HFFc6 (cell line): Measurements from ENCODE around the gene ABHD15. TPM values are rescaled to one million over a fixed set of nuclear protein-coding genes. Genes with fewer than 3 reads are reported as not detected.

Experiments used
- DNase-seq: peaks from one replicate; pipeline ENCODE4 v3.0.0-alpha.2; 2018
- H3K27ac Mint-ChIP-seq: 2 replicates; pipeline ENCODE4 v1.8.0; 2020; ENCODE audit warnings: mild to moderate bottlenecking, mixed read lengths
- H3K27me3 Mint-ChIP-seq: 2 replicates; pipeline ENCODE4 v1.8.0; 2021; ENCODE audit warnings: mild to moderate bottlenecking, moderate library complexity, mixed read lengths; ENCODE audit not compliant: insufficient read depth
- H3K36me3 Mint-ChIP-seq: 2 replicates; pipeline ENCODE4 v1.8.0; 2021; ENCODE audit warnings: low read depth, mixed read lengths
- H3K4me1 Mint-ChIP-seq: 2 replicates; pipeline ENCODE4 v1.8.0; 2020; ENCODE audit warnings: low read depth, mixed read lengths
- H3K4me3 Mint-ChIP-seq: 2 replicates; pipeline ENCODE4 v1.8.0; 2020; ENCODE audit warnings: mild to moderate bottlenecking, moderate library complexity, mixed read lengths
- H3K9me3 Mint-ChIP-seq: 2 replicates; pipeline ENCODE4 v1.8.0; 2020; ENCODE audit warnings: mild to moderate bottlenecking, mixed read lengths
- CTCF ChIP-seq: fragments of 200-600 bp; sonication (generic); IDR thresholded peaks from 2 replicates; pipeline ENCODE4 v1.5.0; 2021; ENCODE audit warnings: antibody characterized with exemption, mild to moderate bottlenecking
- total RNA-seq, 6 experiments: library from RNA; stranded (reverse); fragmentation: NEBNext Ultra II Directional; extraction: Animal tissue kit (Norgen Biotek cat#: 25700); gene quantifications; 2 replicates in 1 of 6; 3 replicates in 5 of 6; pipeline ENCODE4 v1.2.3, GENCODE V29; 2021

ABHD15 gene
- total RNA-seq, 6 experiments from 2014 or later, result 6.4 to 9.8 (median 7.0) TPM

- peaks cover 19% of the 10 kb centered on the region for H3K4me1 Mint-ChIP-seq
- peaks cover 5% of the 10 kb centered on the region; the same call in 1 of the 2 replicates for H3K36me3 Mint-ChIP-seq
- no peaks in the 10 kb centered on the region for H3K9me3 Mint-ChIP-seq
- no peak for TF ChIP-seq CTCF
- no peak overlapping the region for H3K4me3 Mint-ChIP-seq
- no peaks in the 10 kb centered on the region for H3K27me3 Mint-ChIP-seq
- no peak for DNase-seq
- peak overlapping the region; percentile 36; the same call in 1 of the 2 replicates for H3K27ac Mint-ChIP-seq
Measured at GRCh38 chr17:29573871-29574731, 7.3 kb upstream of the ABHD15 start.

GRCh38 chr17:29573558-29573869, 6.7 kb upstream of the ABHD15 start:
- H3K4me3 Mint-ChIP-seq, result no peak overlapping the region
- H3K36me3 Mint-ChIP-seq, result peaks cover 5% of the 10 kb centered on the region; the same call in 1 of the 2 replicates
- DNase-seq, result no peak
- peaks cover 22% of the 10 kb centered on the region for H3K4me1 Mint-ChIP-seq
- no peaks in the 10 kb centered on the region for H3K9me3 Mint-ChIP-seq
- no peak for TF ChIP-seq CTCF
- no peaks in the 10 kb centered on the region for H3K27me3 Mint-ChIP-seq
- H3K27ac Mint-ChIP-seq, result 0 out of 2 replicates have a peak overlapping the region, but pooled peaks have one; percentile 11

GRCh38 chr17:29572691-29573557, 6.1 kb upstream of the ABHD15 start:
- Mint-ChIP-seq H3K27me3 (no peaks in the 10 kb centered on the region; the same call in 1 of the 2 replicates), H3K4me1 (peaks cover 22% of the 10 kb centered on the region), H3K4me3 (no peak overlapping the region), H3K27ac (peak overlapping the region; percentile 16; the same call in 1 of the 2 replicates), H3K9me3 (no peaks in the 10 kb centered on the region), H3K36me3 (peaks cover 5% of the 10 kb centered on the region; the same call in 1 of the 2 replicates)
- DNase-seq, result peak; percentile 34
- TF ChIP-seq CTCF, result peak; percentile 87

- H3K4me3 Mint-ChIP-seq, result no peak overlapping the region
- H3K36me3 Mint-ChIP-seq, result peaks cover 5% of the 10 kb centered on the region; the same call in 1 of the 2 replicates
- H3K9me3 Mint-ChIP-seq, result no peaks in the 10 kb centered on the region
- no peak for DNase-seq
- H3K4me1 Mint-ChIP-seq, result peaks cover 22% of the 10 kb centered on the region
- TF ChIP-seq CTCF, result no peak
- no peak overlapping the region for H3K27ac Mint-ChIP-seq
- H3K27me3 Mint-ChIP-seq, result no peaks in the 10 kb centered on the region; the same call in 1 of the 2 replicates
Measured at GRCh38 chr17:29571883-29572681, 5.2 kb upstream of the ABHD15 start.

- no peak overlapping the region for H3K4me3 Mint-ChIP-seq
- no peaks in the 10 kb centered on the region for H3K9me3 Mint-ChIP-seq
- H3K36me3 Mint-ChIP-seq, result peaks cover 5% of the 10 kb centered on the region; the same call in 1 of the 2 replicates
- no peaks in the 10 kb centered on the region; the same call in 1 of the 2 replicates for H3K27me3 Mint-ChIP-seq
- H3K27ac Mint-ChIP-seq, result no peak overlapping the region
- DNase-seq, result no peak
- no peak for TF ChIP-seq CTCF
- peaks cover 22% of the 10 kb centered on the region for H3K4me1 Mint-ChIP-seq
Measured at GRCh38 chr17:29571486-29571882, 4.6 kb upstream of the ABHD15 start.
